Activated CD4-positive, alpha-beta T cell treated with anti-CD3 and anti-CD28 coated beads for 36 hours (primary cell): ENCODE results near the gene PTGER3. TPM values are rescaled to one million over a fixed set of nuclear protein-coding genes. Genes with fewer than 3 reads are reported as not detected.
"Not testable (repeated sequence)": the region's sequence is repeated elsewhere in the genome, so short reads cannot be mapped to it uniquely, and the experiment has no call there.

Experiments
- ATAC-seq: fragments of 200-7000 bp; cut with Tn5 transposase; one replicate; pipeline ENCODE4 v1.10.0; 2021; ENCODE audit warnings: mild to moderate bottlenecking, moderate library complexity
- CTCF ChIA-PET: fragments of 350-600 bp; sonication (Branson Sonifier 250); formaldehyde crosslinking; loops from one replicate; lab custom pipeline; 2021; ENCODE audit warnings: antibody characterized with exemption; lab: Charles Lee
- POLR2A ChIA-PET: fragments of 350-600 bp; sonication (Branson Sonifier 250); formaldehyde crosslinking; loops from one replicate; lab custom pipeline; 2021; ENCODE audit warnings: antibody characterized with exemption, inconsistent platforms; lab: Charles Lee
- DNase-seq: peaks from one replicate; pipeline ENCODE4 v3.0.0-alpha.2; 2020
- H3K27ac Mint-ChIP-seq: one replicate; pipeline ENCODE4 v1.8.0; 2021; ENCODE audit warnings: mixed read lengths
- H3K27me3 Mint-ChIP-seq: one replicate; pipeline ENCODE4 v1.8.0; 2021; ENCODE audit warnings: mixed read lengths
- H3K36me3 Mint-ChIP-seq: one replicate; pipeline ENCODE4 v1.8.0; 2021; ENCODE audit warnings: low read depth, mixed read lengths
- H3K4me1 Mint-ChIP-seq: one replicate; pipeline ENCODE4 v1.8.0; 2021; ENCODE audit warnings: mixed read lengths
- H3K4me3 Mint-ChIP-seq: one replicate; pipeline ENCODE4 v1.8.0; 2021; ENCODE audit warnings: mild to moderate bottlenecking, moderate library complexity, mixed read lengths
- H3K9me3 Mint-ChIP-seq: one replicate; pipeline ENCODE4 v1.8.0; 2021; ENCODE audit warnings: low read depth, mixed read lengths
- intact Hi-C, 2 experiments: fragments of 100-400 bp; cut with DNase I in 1 of 2; cut with micrococcal nuclease in 1 of 2; formaldehyde crosslinking; loops; one replicate each; pipeline versions ENCODE4 v1.14.2 to v1.15.1; 2022 to 2024; cut with DNase I, micrococcal nuclease
- total RNA-seq, 2 experiments: library from RNA; stranded (reverse); gene quantifications; one replicate each; pipeline ENCODE4 v1.2.3, GENCODE V29; 2021

Gene PTGER3
- total RNA-seq, 2 experiments from 2014 or later = not detected

- H3K27me3 Mint-ChIP-seq = no peaks in the 10 kb centered on the region
- intact Hi-C loops = no loop called here
- ChIA-PET CTCF (no interaction called here), POLR2A (no interaction called here)
- ATAC-seq = no peak
- no peak for DNase-seq
- H3K4me1 Mint-ChIP-seq = no peaks in the 10 kb centered on the region
- H3K4me3 Mint-ChIP-seq = no peak overlapping the region
- no peaks in the 10 kb centered on the region for H3K9me3 Mint-ChIP-seq
- no peaks in the 10 kb centered on the region for H3K36me3 Mint-ChIP-seq
- no peak overlapping the region for H3K27ac Mint-ChIP-seq
Observed at GRCh38 chr1:71001624-71002023, 46.0 kb downstream of the PTGER3 start.

- no peaks in the 10 kb centered on the region for H3K9me3 Mint-ChIP-seq
- H3K27ac Mint-ChIP-seq = no peak overlapping the region
- POLR2A ChIA-PET = no interaction called here
- H3K36me3 Mint-ChIP-seq = no peaks in the 10 kb centered on the region
- CTCF ChIA-PET = no interaction called here
- no peak for ATAC-seq
- no peak overlapping the region for H3K4me3 Mint-ChIP-seq
- intact Hi-C loops = no loop called here
- peaks cover 2% of the 10 kb centered on the region for H3K27me3 Mint-ChIP-seq
- H3K4me1 Mint-ChIP-seq = no peaks in the 10 kb centered on the region
- DNase-seq = no peak
Observed at GRCh38 chr1:70997793-70998192, 49.8 kb downstream of the PTGER3 start.

- H3K9me3 Mint-ChIP-seq = no peaks in the 10 kb centered on the region
- intact Hi-C loops = no loop called here
- POLR2A ChIA-PET = no interaction called here
Observed at GRCh38 chr1:70994753-70995268, 52.8 kb downstream of the PTGER3 start.

GRCh38 chr1:70993798-70994197 is 53.8 kb downstream of the PTGER3 start:
- Mint-ChIP-seq H3K4me3 (no peak overlapping the region), H3K36me3 (no peaks in the 10 kb centered on the region), H3K4me1 (no peaks in the 10 kb centered on the region), H3K27me3 (peaks cover 2% of the 10 kb centered on the region), H3K27ac (no peak overlapping the region), H3K9me3 (no peaks in the 10 kb centered on the region)
- DNase-seq = no peak
- POLR2A ChIA-PET = no interaction called here
- ATAC-seq = no peak
- CTCF ChIA-PET = interaction anchor here (0.8 kb wide), 1 partner anchor 28 kb away, joined by 3 read pairs; no protein-coding TSS in a partner anchor
- intact Hi-C loops = no loop called here

More at GRCh38 chr1:70994753-70995268, 52.8 kb downstream of the PTGER3 start:
- DNase-seq (no peak), ATAC-seq (no peak)
- peaks cover 2% of the 10 kb centered on the region for H3K27me3 Mint-ChIP-seq
- CTCF ChIA-PET = no interaction called here
- H3K4me1 Mint-ChIP-seq = no peaks in the 10 kb centered on the region
- no peak overlapping the region for H3K4me3 Mint-ChIP-seq
- H3K27ac Mint-ChIP-seq = no peak overlapping the region
- H3K36me3 Mint-ChIP-seq = no peaks in the 10 kb centered on the region

GRCh38 chr1:70992521-70992920 is 55.1 kb downstream of the PTGER3 start:
- DNase-seq = no peak
- Mint-ChIP-seq H3K9me3 (no peaks in the 10 kb centered on the region), H3K36me3 (no peaks in the 10 kb centered on the region), H3K4me3 (no peak overlapping the region), H3K4me1 (no peaks in the 10 kb centered on the region), H3K27me3 (peaks cover 2% of the 10 kb centered on the region), H3K27ac (no peak overlapping the region)
- POLR2A ChIA-PET = no interaction called here
- intact Hi-C loops = no loop called here
- ATAC-seq = no peak
- CTCF ChIA-PET = no interaction called here

DNA sequence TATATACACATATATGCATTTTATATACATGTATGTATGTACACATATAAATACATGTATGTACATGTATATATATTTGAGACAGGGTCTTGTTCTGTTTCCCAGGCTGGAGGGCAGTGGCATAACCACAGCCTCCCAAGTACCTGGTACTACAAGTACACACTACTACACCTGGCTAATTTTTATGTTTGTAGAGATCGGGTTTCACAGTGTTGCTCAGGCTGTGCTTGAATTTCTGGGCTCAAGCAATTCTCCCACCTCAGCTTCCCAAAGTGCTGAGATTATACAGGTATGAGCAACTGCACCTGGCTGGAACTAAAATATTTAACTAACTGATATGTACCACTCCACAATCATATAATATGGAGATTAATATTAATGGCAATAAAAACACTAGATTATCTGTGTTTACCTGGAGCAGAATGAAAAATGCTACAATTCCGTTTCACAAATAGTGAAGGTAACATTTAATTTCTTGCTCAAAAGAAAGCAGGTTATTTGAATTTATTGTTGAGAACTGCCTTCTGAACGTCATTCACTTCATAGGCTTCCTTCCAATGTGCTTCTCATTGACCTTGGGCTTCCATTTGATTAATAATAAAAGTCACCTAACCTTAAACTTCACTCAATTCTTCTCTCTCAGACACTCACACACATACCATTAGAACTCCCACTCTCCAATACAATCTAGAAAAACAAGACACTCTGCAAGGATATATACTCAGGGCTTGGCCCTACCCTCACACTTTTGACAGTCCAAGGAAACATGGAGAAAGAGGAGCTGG is 57.0 kb downstream of the PTGER3 start:
- POLR2A ChIA-PET = no interaction called here
- peaks cover 2% of the 10 kb centered on the region for H3K27me3 Mint-ChIP-seq
- no peak overlapping the region for H3K27ac Mint-ChIP-seq
- DNase-seq = no peak
- CTCF ChIA-PET = no interaction called here
- no peaks in the 10 kb centered on the region for H3K9me3 Mint-ChIP-seq
- H3K36me3 Mint-ChIP-seq = no peaks in the 10 kb centered on the region
- no peaks in the 10 kb centered on the region for H3K4me1 Mint-ChIP-seq
- no peak overlapping the region for H3K4me3 Mint-ChIP-seq
- no peak for ATAC-seq
- intact Hi-C loops = no loop called here

DNA sequence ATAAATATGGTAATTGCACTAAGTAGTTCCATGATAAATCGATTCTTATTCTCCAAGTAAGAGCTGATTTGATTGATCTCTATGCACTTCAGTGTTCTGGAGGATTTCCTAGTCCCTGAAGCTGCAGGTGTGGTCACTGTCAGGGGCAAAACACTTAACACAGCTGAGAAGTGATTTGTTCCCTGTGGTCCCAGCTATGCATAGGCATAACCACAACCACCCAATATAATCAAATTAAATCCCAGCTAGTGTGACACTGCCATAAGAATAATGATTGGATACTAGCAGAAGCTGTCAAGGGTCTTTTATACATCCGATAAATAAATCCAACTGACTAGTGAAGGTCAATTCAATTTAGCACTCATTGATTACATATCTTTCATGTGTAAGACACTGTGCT is 60.1 kb downstream of the PTGER3 start:
- Mint-ChIP-seq H3K4me3 (no peak overlapping the region), H3K27ac (no peak overlapping the region), H3K27me3 (peaks cover 8% of the 10 kb centered on the region), H3K4me1 (no peaks in the 10 kb centered on the region), H3K36me3 (no peaks in the 10 kb centered on the region), H3K9me3 (no peaks in the 10 kb centered on the region)
- no peak for DNase-seq
- POLR2A ChIA-PET = no interaction called here
- no peak for ATAC-seq
- CTCF ChIA-PET = no interaction called here
- intact Hi-C loops = no loop called here

GRCh38 chr1:70985776-70986225 is 61.8 kb downstream of the PTGER3 start:
- intact Hi-C loops, CTCF ChIA-PET: not testable (repeated sequence)

DNA sequence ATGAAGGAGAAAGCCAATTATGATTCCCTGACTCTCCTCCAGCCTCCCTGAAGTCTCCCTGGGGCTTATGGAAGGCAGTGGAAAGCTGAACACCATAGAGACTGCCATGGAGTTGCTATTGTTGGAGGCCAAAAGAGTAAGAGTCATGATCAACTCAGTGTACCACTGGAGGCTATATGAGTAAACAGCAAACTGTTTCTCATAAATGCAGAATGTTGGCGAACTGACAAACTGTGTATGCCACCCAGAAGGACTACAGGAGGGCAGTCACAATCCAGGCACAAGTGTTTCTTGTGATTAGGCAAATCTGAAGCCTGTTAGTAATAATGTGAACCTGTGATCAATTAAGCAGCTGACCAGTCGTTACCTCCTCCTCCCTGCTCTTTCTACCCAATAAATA is 62.3 kb downstream of the PTGER3 start:
- CTCF ChIA-PET, H3K4me1 Mint-ChIP-seq, H3K4me3 Mint-ChIP-seq, ATAC-seq, DNase-seq, POLR2A ChIA-PET, intact Hi-C loops, H3K9me3 Mint-ChIP-seq, H3K27ac Mint-ChIP-seq, H3K36me3 Mint-ChIP-seq: not testable (repeated sequence)
- peaks cover 12% of the 10 kb centered on the region for H3K27me3 Mint-ChIP-seq

More at GRCh38 chr1:70985776-70986225, 61.8 kb downstream of the PTGER3 start:
- H3K27ac Mint-ChIP-seq, H3K9me3 Mint-ChIP-seq, H3K4me3 Mint-ChIP-seq, H3K36me3 Mint-ChIP-seq, H3K4me1 Mint-ChIP-seq, DNase-seq, ATAC-seq, POLR2A ChIA-PET: not testable (repeated sequence)
- peaks cover 12% of the 10 kb centered on the region for H3K27me3 Mint-ChIP-seq

DNA sequence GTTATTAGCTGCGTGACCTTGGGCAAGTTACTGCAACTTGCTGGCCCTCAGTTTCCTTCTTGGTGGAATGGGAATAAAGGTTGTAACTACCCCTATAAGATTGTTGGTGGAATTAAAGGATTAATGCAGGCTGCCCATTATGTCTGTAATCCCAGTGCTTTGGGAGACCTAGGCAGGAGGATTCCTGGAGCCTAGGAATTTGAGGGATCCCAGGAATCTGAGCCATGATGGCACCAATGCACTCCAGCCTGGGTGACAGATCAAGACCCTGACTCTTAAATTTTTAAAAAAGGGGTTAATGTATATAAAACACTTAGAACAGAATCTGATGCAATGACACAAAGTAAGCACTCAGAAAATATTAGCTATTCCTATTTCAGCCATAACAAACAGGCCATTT is 67.3 kb downstream of the PTGER3 start:
- intact Hi-C loops = no loop called here
- Mint-ChIP-seq H3K27me3 (peaks cover 18% of the 10 kb centered on the region), H3K4me1 (no peaks in the 10 kb centered on the region), H3K4me3 (no peak overlapping the region), H3K27ac (no peak overlapping the region), H3K36me3 (no peaks in the 10 kb centered on the region), H3K9me3 (no peaks in the 10 kb centered on the region)
- ATAC-seq (no peak), DNase-seq (no peak)
- ChIA-PET CTCF (interaction anchor here (0.6 kb wide), 1 partner anchor 41 kb away, joined by 3 read pairs; no protein-coding TSS in a partner anchor), POLR2A (no interaction called here)

DNA sequence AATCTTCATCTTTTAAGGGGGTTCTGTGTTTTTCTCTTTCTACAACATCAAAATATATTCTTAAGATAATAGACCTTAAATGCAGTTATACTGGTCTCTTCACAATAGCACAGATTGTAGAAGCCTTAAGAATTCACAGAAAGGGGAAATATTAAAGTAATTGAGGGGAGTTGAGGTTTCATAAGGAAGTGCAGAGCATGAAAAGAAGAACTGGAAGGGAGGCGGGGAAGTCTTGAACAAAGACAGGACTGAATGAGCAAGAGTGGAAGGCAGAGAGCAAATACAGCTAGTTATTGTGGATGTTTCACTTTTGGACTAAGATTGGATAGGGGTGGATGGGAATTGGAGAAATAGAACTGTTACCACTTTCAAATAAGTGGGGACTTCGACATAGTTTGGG is 67.7 kb downstream of the PTGER3 start:
- POLR2A ChIA-PET = no interaction called here
- no peak for DNase-seq
- no peak for ATAC-seq

DNA sequence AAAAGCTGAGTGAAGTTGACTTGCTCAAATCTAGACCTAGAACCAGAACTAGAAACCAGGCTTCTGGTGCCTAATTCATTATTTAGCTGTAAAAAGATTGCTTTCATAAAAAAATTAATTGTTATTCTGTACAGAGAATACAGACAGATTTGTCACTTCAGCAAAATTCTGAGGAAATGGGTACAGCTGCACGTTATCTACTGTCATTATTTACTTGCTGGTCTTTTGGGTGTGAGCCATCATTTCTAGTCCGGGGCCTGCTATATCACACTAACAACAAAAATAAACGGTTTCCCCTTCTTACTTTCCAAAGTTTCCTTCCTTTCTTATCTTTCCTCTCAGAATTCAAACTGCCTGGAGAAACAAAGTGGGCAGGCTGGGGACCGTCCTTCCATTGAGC is 68.3 kb downstream of the PTGER3 start:
- H3K27ac Mint-ChIP-seq = no peak overlapping the region
- no peak for DNase-seq
- no peaks in the 10 kb centered on the region for H3K4me1 Mint-ChIP-seq
- no peak overlapping the region for H3K4me3 Mint-ChIP-seq
- ChIA-PET CTCF (interaction anchor here (1.0 to 1.3 kb wide), 2 partner anchors 13 to 21 kb away, joined by 3 to 7 read pairs; no protein-coding TSS in a partner anchor), POLR2A (no interaction called here)
- no peaks in the 10 kb centered on the region for H3K9me3 Mint-ChIP-seq
- intact Hi-C loops = no loop called here
- peaks cover 16% of the 10 kb centered on the region for H3K27me3 Mint-ChIP-seq
- no peaks in the 10 kb centered on the region for H3K36me3 Mint-ChIP-seq
- ATAC-seq = no peak

More for the DNA sequence above, 67.7 kb downstream of the PTGER3 start:
- H3K27ac Mint-ChIP-seq = no peak overlapping the region
- intact Hi-C loops = no loop called here
- H3K36me3 Mint-ChIP-seq = no peaks in the 10 kb centered on the region
- H3K27me3 Mint-ChIP-seq = peaks cover 17% of the 10 kb centered on the region
- H3K4me3 Mint-ChIP-seq = no peak overlapping the region
- no peaks in the 10 kb centered on the region for H3K4me1 Mint-ChIP-seq
- no peaks in the 10 kb centered on the region for H3K9me3 Mint-ChIP-seq
- CTCF ChIA-PET = interaction anchor here (1.3 kb wide), 1 partner anchor 12 kb away, joined by 7 read pairs; no protein-coding TSS in a partner anchor
